LNCAP (cell line): ENCODE data around the gene CLIC3.

Experiments
- CTCF ChIP-seq: fragments of 450-650 bp; IDR thresholded peaks from 2 replicates; pipeline ENCODE4 v1.5.1; 2017; ENCODE audit warnings: mild to moderate bottlenecking

CLIC3 gene

GRCh38 chr9:136955943-136956335 is 40.4 kb downstream of the CLIC3 start:
- no peak for TF ChIP-seq CTCF

GRCh38 chr9:136955202-136955942 is 41.0 kb downstream of the CLIC3 start:
- TF ChIP-seq CTCF: no peak

GRCh38 chr9:136954270-136955083 is 41.9 kb downstream of the CLIC3 start:
- no peak for TF ChIP-seq CTCF

- no peak for TF ChIP-seq CTCF
Measured at GRCh38 chr9:136953771-136954269, 42.5 kb downstream of the CLIC3 start.

GRCh38 chr9:136952876-136953770 is 43.2 kb downstream of the CLIC3 start:
- TF ChIP-seq CTCF: no peak

GRCh38 chr9:136952321-136952850 is 44.0 kb downstream of the CLIC3 start:
- no peak for TF ChIP-seq CTCF
